CD14-positive monocyte (primary cell): Measurements from ENCODE around the gene RAB6B. TPM values are rescaled to one million over a fixed set of nuclear protein-coding genes. Genes with fewer than 3 reads are reported as not detected.

Source experiments
- DNase-seq, 3 donors: peaks; one replicate each; pipeline ENCODE4 v3.0.0-alpha.2; 2011 to 2022
- H2AFZ ChIP-seq: 2 replicates; pipeline ENCODE4 v1.6.0; 2012; ENCODE audit warnings: mild to moderate bottlenecking, low read depth, low read length, inconsistent platforms; ENCODE audit not compliant: insufficient read depth, poor library complexity, severe bottlenecking
- H3K27ac ChIP-seq, 2 donors: 1 replicate in 1 of 2; 2 replicates in 1 of 2; pipeline ENCODE4 v1.5.1; 2012 to 2013; ENCODE audit warnings: low read length in 2 of 2, control low read depth in 1 of 2, inconsistent platforms in 1 of 2, low read depth in 1 of 2, mild to moderate bottlenecking in 1 of 2
- H3K27me3 ChIP-seq, 2 donors: one replicate each; pipeline versions ENCODE4 v1.6.0 to v1.6.1; 2011 to 2013; ENCODE audit warnings: low read length in 2 of 2; ENCODE audit not compliant: control insufficient read depth in 2 of 2, insufficient read depth in 2 of 2
- H3K36me3 ChIP-seq, 2 donors: replicated peaks in 1 of 2; 1 replicate in 1 of 2; 2 replicates in 1 of 2; pipeline versions ENCODE4 v1.5.1 to v1.6.1; 2012 to 2013; ENCODE audit warnings: low read length in 2 of 2, control low read depth in 1 of 2, inconsistent platforms in 1 of 2, mild to moderate bottlenecking in 1 of 2; ENCODE audit not compliant: insufficient read depth in 2 of 2, control insufficient read depth in 1 of 2
- H3K4me1 ChIP-seq, 2 donors: 1 replicate in 1 of 2; 2 replicates in 1 of 2; pipeline versions ENCODE4 v1.5.1 to v1.6.1; 2012 to 2013; ENCODE audit warnings: low read length in 2 of 2, control low read depth in 1 of 2, inconsistent platforms in 1 of 2, mild to moderate bottlenecking in 1 of 2, moderate library complexity in 1 of 2; ENCODE audit not compliant: insufficient read depth in 2 of 2, control insufficient read depth in 1 of 2
- H3K4me2 ChIP-seq: replicated peaks from 2 replicates; pipeline ENCODE3; 2012; ENCODE audit warnings: low read length, moderate library complexity, mild to moderate bottlenecking; ENCODE audit not compliant: poor library complexity, severe bottlenecking; ENCODE audit errors: extremely low read depth
- H3K4me3 ChIP-seq, 3 experiments: fragments of 200-600 bp in 1 of 3; sonication (generic) in 1 of 3; replicated peaks in 1 of 3; 1 replicate in 2 of 3; 2 replicates in 1 of 3; pipeline ENCODE4 v1.5.1; 2011 to 2013; ENCODE audit warnings: low read length in 3 of 3, mild to moderate bottlenecking in 3 of 3, control low read depth in 2 of 3, low read depth in 2 of 3, inconsistent platforms in 1 of 3, moderate library complexity in 1 of 3
- H3K79me2 ChIP-seq: 2 replicates; pipeline ENCODE4 v1.6.0; 2012; ENCODE audit warnings: mild to moderate bottlenecking, control low read depth, inconsistent platforms, low read length, moderate library complexity; ENCODE audit not compliant: insufficient read depth
- H3K9ac ChIP-seq: 2 replicates; pipeline ENCODE4 v1.6.0; 2017; ENCODE audit warnings: low read length, mild to moderate bottlenecking; ENCODE audit not compliant: insufficient read depth, poor library complexity, severe bottlenecking
- H3K9me3 ChIP-seq, 2 donors: replicated peaks in 1 of 2; 1 replicate in 1 of 2; 2 replicates in 1 of 2; pipeline versions ENCODE4 v1.5.1 to v1.6.1; 2012 to 2013; ENCODE audit warnings: low read length in 2 of 2, control low read depth in 1 of 2; ENCODE audit not compliant: control insufficient read depth in 1 of 2, insufficient read depth in 1 of 2
- H4K20me1 ChIP-seq: 2 replicates; pipeline ENCODE4 v1.6.0; 2012; ENCODE audit warnings: mild to moderate bottlenecking, low read length, control low read depth, moderate library complexity; ENCODE audit not compliant: insufficient read depth
- H3K27ac Mint-ChIP-seq, 7 donors: one replicate each; pipeline ENCODE4 v1.8.0; 2020; ENCODE audit warnings: mild to moderate bottlenecking in 7 of 7, mixed read lengths in 7 of 7, moderate library complexity in 6 of 7, inconsistent platforms in 2 of 7
- H3K27me3 Mint-ChIP-seq, 3 donors: one replicate each; pipeline ENCODE4 v1.8.0; 2021 to 2022; ENCODE audit warnings: low read depth in 3 of 3, mild to moderate bottlenecking in 3 of 3, mixed read lengths in 3 of 3, moderate library complexity in 3 of 3, inconsistent platforms in 1 of 3
- H3K36me3 Mint-ChIP-seq, 2 donors: one replicate each; pipeline ENCODE4 v1.8.0; 2020; ENCODE audit warnings: mixed read lengths in 2 of 2, inconsistent platforms in 1 of 2, mild to moderate bottlenecking in 1 of 2
- H3K4me1 Mint-ChIP-seq: one replicate; pipeline ENCODE4 v1.8.0; 2020; ENCODE audit warnings: mild to moderate bottlenecking, mixed read lengths
- H3K4me3 Mint-ChIP-seq, 2 donors: one replicate each; pipeline ENCODE4 v1.8.0; 2020; ENCODE audit warnings: mild to moderate bottlenecking in 2 of 2, mixed read lengths in 2 of 2, moderate library complexity in 1 of 2
- H3K9me3 Mint-ChIP-seq, 7 donors: one replicate each; pipeline ENCODE4 v1.8.0; 2020 to 2022; ENCODE audit warnings: mixed read lengths in 7 of 7, mild to moderate bottlenecking in 6 of 7, moderate library complexity in 6 of 7, inconsistent platforms in 2 of 7
- CTCF ChIP-seq: fragments of 200-600 bp; IDR thresholded peaks from one replicate; pipeline ENCODE4 v1.8.0; 2022; ENCODE audit warnings: antibody characterized with exemption, mild to moderate bottlenecking
- WGBS: methylation state at CpG from one replicate; pipeline ENCODE4 v1.1.5; 2013; ENCODE audit warnings: missing lambda C conversion rate; ENCODE audit not compliant: insufficient coverage; 5-methylcytosine and 5-hydroxymethylcytosine counted together
- intact Hi-C, 2 donors: fragments of 100-400 bp; cut with micrococcal nuclease; formaldehyde crosslinking; loops; one replicate each; pipeline versions ENCODE4 v1.15.0 to v1.15.1; 2023
- polyA plus RNA-seq, 3 donors: library from polyadenylated mRNA; depleted of rRNA in 1 of 3; unstranded in 2 of 3; stranded (reverse) in 1 of 3; fragments of 300-500 nt in 2 of 3; fragments of >200 nt in 1 of 3; fragmentation: Illumina TruSeq in 2 of 3; gene quantifications; 1 replicate in 2 of 3; 2 replicates in 1 of 3; pipeline ENCODE4 v1.2.3, GENCODE V29; 2012 to 2021

The RAB6B gene
- polyA plus RNA-seq, 3 donors, result 0.46 TPM; not detected in 2

- H3K27ac Mint-ChIP-seq, result no peak overlapping the region
- intact Hi-C loops, result no loop called here
Observed at GRCh38 chr3:133881492-133881891, 14.2 kb downstream of the RAB6B start.

GRCh38 chr3:133880886-133881455 is 14.7 kb downstream of the RAB6B start:
- no peak overlapping the region for H3K4me3 ChIP-seq
- no peaks in the 10 kb centered on the region for H3K36me3 Mint-ChIP-seq
- no peak overlapping the region for H2AFZ ChIP-seq
- no peak for TF ChIP-seq CTCF
- no peaks in the 10 kb centered on the region for H3K4me1 ChIP-seq
- H3K36me3 ChIP-seq, result no peaks in the 10 kb centered on the region
- H3K27me3 ChIP-seq, result no peaks in the 10 kb centered on the region
- peaks cover 3 to 4% (median 4%) of the 10 kb centered on the region in 3 donors for H3K27me3 Mint-ChIP-seq
- peaks cover 7 to 21% (median 14%) of the 10 kb centered on the region in 7 donors for H3K9me3 Mint-ChIP-seq
- DNase-seq, result no peak
- H3K9me3 ChIP-seq, result peaks cover 7 to 8% of the 10 kb centered on the region in 2 donors
- no peak overlapping the region for H3K9ac ChIP-seq
- 98% methylated on average over 3 of the region's 4 CpGs for WGBS
- no peak overlapping the region for H3K4me2 ChIP-seq
- H3K27ac ChIP-seq, result no peak overlapping the region
- intact Hi-C loops, result no loop called here
- no peak overlapping the region for H3K4me3 Mint-ChIP-seq
- no peaks in the 10 kb centered on the region for H3K4me1 Mint-ChIP-seq
- no peaks in the 10 kb centered on the region for H3K79me2 ChIP-seq
- H4K20me1 ChIP-seq, result no peaks in the 10 kb centered on the region
- H3K27ac Mint-ChIP-seq, result no peak overlapping the region

More at GRCh38 chr3:133881492-133881891, 14.2 kb downstream of the RAB6B start:
- no peak for TF ChIP-seq CTCF
- Histone ChIP-seq H4K20me1 (no peaks in the 10 kb centered on the region), H3K9me3 (peaks cover 7 to 8% of the 10 kb centered on the region in 2 donors), H3K4me1 (no peaks in the 10 kb centered on the region), H3K27ac (no peak overlapping the region), H3K9ac (no peak overlapping the region), H3K4me3 (no peak overlapping the region), H3K79me2 (no peaks in the 10 kb centered on the region), H2AFZ (no peak overlapping the region), H3K36me3 (no peaks in the 10 kb centered on the region), H3K27me3 (no peaks in the 10 kb centered on the region), H3K4me2 (no peak overlapping the region)
- Mint-ChIP-seq H3K4me1 (no peaks in the 10 kb centered on the region), H3K9me3 (peaks cover 7 to 21% (median 14%) of the 10 kb centered on the region in 7 donors), H3K36me3 (no peaks in the 10 kb centered on the region), H3K27me3 (peaks cover 3 to 6% (median 4%) of the 10 kb centered on the region in 3 donors), H3K4me3 (no peak overlapping the region)
- 100% methylated on average over 1 of the region's 1 CpG for WGBS
- no peak for DNase-seq
